Measurements from ENCODE around the gene CLEC3B.

Gene CLEC3B

GRCh38 chr3:45017821-45018220 is 8.3 kb upstream of the CLEC3B start:
- POLR2A ChIA-PET: no interaction called here
- Histone ChIP-seq H3K4me3 (ENCODE audit: low read depth, low read length) (no peak overlapping the region), H3K27ac (ENCODE audit: extremely low read depth, low read depth, low read length) (no peak overlapping the region), H3K9me3 (ENCODE audit: control insufficient read depth, insufficient read depth, low read depth, low read length) (no peaks in the 10 kb centered on the region), H3K4me1 (ENCODE audit: control insufficient read depth, insufficient read depth, low read length) (no peaks in the 10 kb centered on the region), H3K36me3 (ENCODE audit: control insufficient read depth in 2 of 2, insufficient read depth in 1 of 2, low read length in 2 of 2) (peaks cover 0 to 22% of the 10 kb centered on the region in 2 experiments; a peak in 1 of 3 replicates)
- TF ChIP-seq ZFP37 (tag by site-specific recombination; IDR thresholded peaks at IDR 0.05) (no peak), ZNF133 (tag by site-specific recombination; IDR thresholded peaks at IDR 0.05) (no peak), ZNF248 (tag by site-specific recombination; IDR thresholded peaks at IDR 0.05) (no peak), SP7 (tag by site-specific recombination; IDR thresholded peaks at IDR 0.05) (no peak), PBX3 (CRISPR knock-in tag; IDR thresholded peaks at IDR 0.05) (no peak), ZNF704 (tag by site-specific recombination; IDR thresholded peaks at IDR 0.05) (no peak), ZNF155 (tag by site-specific recombination; IDR thresholded peaks at IDR 0.05) (no peak), ZNF654 (tag by site-specific recombination; IDR thresholded peaks at IDR 0.05; ENCODE audit: low read depth) (no peak), ZNF341 (tag by site-specific recombination; IDR thresholded peaks at IDR 0.05; ENCODE audit: low read depth) (no peak), ZFP3 (tag by site-specific recombination; IDR thresholded peaks at IDR 0.05; ENCODE audit: low read depth) (no peak), ZNF362 (tag by site-specific recombination; IDR thresholded peaks at IDR 0.05) (no peak), ZNF518A (tag by site-specific recombination; conservative IDR thresholded peaks at IDR 0.05; ENCODE audit: low read depth) (no peak), ZFP41 (tag by site-specific recombination; IDR thresholded peaks at IDR 0.05; ENCODE audit: borderline replicate concordance) (no peak), HOXC10 (CRISPR knock-in tag; IDR thresholded peaks at IDR 0.05) (no peak), ZNF571 (tag by site-specific recombination; IDR thresholded peaks at IDR 0.05) (no peak)
- CTCF ChIA-PET: no interaction called here

GRCh38 chr3:45020534-45020933 is 5.6 kb upstream of the CLEC3B start:
- H3K36me3 ChIP-seq (ENCODE audit: control insufficient read depth in 2 of 2, insufficient read depth in 1 of 2, low read length in 2 of 2): peaks cover 0 to 4% of the 10 kb centered on the region in 2 experiments; a peak in 1 of 3 replicates
- 0 out of 2 replicates have a peak, but pooled peaks cover 2% of the 10 kb centered on the region for H3K4me1 ChIP-seq (ENCODE audit: control insufficient read depth, insufficient read depth, low read length)
- no peak overlapping the region for H3K4me3 ChIP-seq (ENCODE audit: low read depth, low read length)
- H3K27ac ChIP-seq (ENCODE audit: extremely low read depth, low read depth, low read length): no peak overlapping the region
- no peaks in the 10 kb centered on the region for H3K9me3 ChIP-seq (ENCODE audit: control insufficient read depth, insufficient read depth, low read depth, low read length)
- CTCF ChIA-PET: interaction anchor here (1.2 kb wide), 1 partner anchor 18 kb away, joined by 3 read pairs; no protein-coding TSS in a partner anchor
- POLR2A ChIA-PET: interaction anchor here (0.7 kb wide), 1 partner anchor 27 kb away, joined by 3 read pairs; no protein-coding TSS in a partner anchor
- TF ChIP-seq ZNF114 (tag by site-specific recombination; IDR thresholded peaks at IDR 0.05): no peak
- TF ChIP-seq ZNF366 (tag by site-specific recombination; conservative IDR thresholded peaks at IDR 0.05): no peak
- TF ChIP-seq SCRT2 (tag by site-specific recombination; IDR thresholded peaks at IDR 0.05): no peak
- TF ChIP-seq ZNF701 (tag by site-specific recombination; IDR thresholded peaks at IDR 0.05): no peak
- no peak for TF ChIP-seq ZNF426 (tag by site-specific recombination; IDR thresholded peaks at IDR 0.05)
- no peak for TF ChIP-seq ZNF785 (tag by site-specific recombination; IDR thresholded peaks at IDR 0.05)
- no peak for TF ChIP-seq OSR2 (tag by site-specific recombination; IDR thresholded peaks at IDR 0.05)
- no peak for TF ChIP-seq ZNF155 (tag by site-specific recombination; IDR thresholded peaks at IDR 0.05)
- TF ChIP-seq KLF7 (tag by site-specific recombination; IDR thresholded peaks at IDR 0.05; ENCODE audit: borderline replicate concordance): no peak
- no peak for TF ChIP-seq ZNF501 (tag by site-specific recombination; IDR thresholded peaks at IDR 0.05)
- no peak for TF ChIP-seq ZNF777 (tag by site-specific recombination; IDR thresholded peaks at IDR 0.05; ENCODE audit: borderline replicate concordance)
- TF ChIP-seq ZBTB44 (tag by site-specific recombination; IDR thresholded peaks at IDR 0.05): no peak
